CD4-positive, alpha-beta T cell treated with Interleukin-17A for 4 hours (primary cell): ENCODE data around the gene OAS1.
"Not testable (repeated sequence)": the region's sequence is repeated elsewhere in the genome, so short reads cannot be mapped to it uniquely, and the experiment has no call there.

Experiments used
- DNase-seq: peaks from one replicate; pipeline ENCODE4 v3.0.0-alpha.2; 2020; ENCODE audit warnings: mixed read lengths

OAS1 gene

DNA sequence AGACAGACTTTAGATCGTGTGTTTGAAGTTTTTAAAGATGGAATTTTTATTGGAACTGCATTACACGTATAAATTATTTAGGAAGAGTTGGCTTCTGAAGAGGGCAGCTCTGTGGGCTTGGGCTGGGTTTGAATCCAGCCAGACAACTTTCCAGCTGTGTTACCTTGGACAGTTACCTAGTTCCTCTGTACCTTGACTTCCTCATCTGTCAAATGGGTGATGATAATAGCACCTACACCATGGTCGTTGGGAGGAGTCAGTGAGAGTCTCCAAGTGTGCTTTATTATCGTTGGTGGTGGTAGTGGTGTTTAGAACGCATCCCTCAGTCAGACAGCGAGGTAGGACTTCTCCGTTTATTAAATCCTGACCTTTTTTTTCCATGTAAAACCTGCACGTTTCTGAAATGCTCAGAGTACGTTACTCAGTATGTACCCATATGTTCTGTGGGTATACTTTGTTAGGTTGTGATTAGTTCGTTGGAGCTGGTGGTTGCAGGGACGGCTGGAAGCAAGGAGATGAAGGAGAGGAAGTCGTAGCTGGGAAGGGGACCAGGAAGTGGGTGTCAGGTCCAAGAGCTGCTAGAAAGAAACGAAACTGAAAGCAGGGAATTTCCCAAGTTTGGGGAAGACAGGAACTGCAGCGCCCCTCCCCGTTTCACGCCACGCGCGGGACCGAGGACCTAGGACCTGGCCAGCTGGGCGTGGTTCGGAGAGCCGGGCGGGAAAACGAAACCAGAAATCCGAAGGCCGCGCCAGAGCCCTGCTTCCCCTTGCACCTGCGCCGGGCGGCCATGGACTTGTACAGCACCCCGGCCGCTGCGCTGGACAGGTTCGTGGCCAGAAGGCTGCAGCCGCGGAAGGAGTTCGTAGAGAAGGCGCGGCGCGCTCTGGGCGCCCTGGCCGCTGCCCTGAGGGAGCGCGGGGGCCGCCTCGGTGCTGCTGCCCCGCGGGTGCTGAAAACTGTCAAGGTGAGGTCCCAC lies 31.3 kb downstream of the OAS1 start, which contains the start of gene OAS3:
TSS of gene OAS3 (plus strand) at position 734 of the 979 bp plus-strand sequence. CDS start at position 791, 57 bp downstream.
- peak; percentile 73 for DNase-seq

DNA sequence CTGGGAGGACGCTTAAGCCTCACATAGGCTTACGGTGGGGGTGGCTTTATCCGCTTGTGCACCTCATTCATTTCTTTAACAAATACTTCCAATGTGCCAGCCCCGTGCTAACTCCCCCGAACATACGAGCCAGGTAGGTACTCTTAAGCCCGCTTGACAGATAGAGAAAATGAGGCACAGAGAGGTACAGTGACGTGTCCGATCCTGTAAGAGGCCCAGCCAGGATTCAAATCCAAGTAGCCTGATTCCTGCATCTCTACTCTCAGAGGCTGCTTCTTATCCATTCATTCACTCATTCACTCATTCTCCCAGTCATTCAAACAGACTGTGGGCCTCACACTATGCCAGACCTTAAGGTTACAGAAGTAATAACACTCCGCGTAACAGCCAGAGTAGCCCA lies 32.0 kb downstream of the OAS1 start:
- DNase-seq: no peak

DNA sequence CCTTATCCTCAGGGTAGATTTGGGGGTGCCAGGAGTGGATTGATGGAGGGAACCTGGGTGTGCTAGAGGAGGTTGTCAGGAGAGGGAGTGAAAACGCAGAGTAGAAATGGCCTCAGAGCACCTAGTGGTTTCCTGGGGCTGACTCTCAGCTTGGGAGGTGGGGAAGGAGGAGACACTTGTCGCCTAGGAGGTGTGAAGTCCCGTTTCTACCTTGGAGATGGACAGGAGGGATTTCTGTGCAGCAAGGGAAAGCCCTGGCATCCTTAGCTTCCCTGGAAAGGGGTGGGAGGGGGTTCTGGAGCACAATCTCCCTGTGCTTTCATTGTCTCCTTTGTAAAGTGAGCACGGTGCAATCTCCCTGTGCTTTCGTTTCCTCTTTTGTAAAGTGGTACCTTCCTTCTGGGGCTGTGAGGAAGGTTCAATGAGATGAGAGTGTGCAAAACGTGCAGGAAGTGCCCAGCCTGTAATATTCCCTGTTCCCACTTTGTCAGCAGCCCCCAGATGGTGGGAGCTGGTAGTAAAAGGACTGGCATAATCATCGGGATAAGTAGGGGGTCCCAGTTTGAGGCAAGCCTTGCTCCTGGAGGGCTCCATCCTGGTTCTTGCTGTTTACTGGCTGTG lies 33.1 kb downstream of the OAS1 start:
- DNase-seq: peak; percentile 37

DNA sequence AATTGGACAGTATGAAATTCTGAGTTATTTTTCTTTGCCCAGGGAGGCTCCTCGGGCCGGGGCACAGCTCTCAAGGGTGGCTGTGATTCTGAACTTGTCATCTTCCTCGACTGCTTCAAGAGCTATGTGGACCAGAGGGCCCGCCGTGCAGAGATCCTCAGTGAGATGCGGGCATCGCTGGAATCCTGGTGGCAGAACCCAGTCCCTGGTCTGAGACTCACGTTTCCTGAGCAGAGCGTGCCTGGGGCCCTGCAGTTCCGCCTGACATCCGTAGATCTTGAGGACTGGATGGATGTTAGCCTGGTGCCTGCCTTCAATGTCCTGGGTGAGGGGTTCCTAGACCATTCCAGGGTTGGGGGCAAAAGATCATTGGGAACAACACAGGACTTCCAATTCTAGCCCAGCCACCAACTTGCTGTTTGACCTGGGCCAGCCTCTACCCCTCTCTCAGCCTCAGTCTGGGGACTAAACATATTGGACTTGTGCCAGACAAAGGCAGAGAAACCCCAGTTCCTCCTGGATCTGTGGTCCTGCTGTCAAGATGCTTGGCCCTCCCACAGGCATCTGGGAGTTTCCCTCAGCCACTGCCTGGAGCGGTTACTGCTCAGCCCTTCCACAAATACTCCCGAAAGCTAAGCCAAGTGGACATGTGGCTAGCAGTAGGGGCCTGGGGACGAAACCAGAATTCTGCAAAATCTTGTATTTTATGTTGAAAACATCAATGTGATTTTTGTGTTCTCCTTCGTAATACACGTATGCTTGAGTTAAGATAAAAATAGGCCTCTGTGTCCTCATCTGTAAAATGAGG lies 35.0 kb downstream of the OAS1 start:
- DNase-seq: no peak

DNA sequence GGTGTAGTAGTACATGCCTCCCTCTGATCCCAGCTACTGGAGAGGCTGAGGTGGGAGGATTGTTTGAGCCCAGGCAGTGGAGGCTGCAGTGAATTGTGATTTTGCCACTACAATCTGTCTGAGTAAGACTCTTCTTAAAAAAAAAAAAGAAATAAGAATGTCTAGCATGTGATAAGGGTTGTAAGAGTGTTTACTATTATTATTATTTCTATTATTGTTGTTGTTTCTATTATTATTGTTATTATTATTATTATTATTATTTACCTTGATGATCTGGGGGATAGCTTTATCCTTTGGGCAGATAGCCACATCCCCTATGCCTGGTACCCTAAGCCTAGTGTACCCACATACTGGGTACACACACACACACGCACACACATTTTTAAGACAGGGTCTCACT lies 35.8 kb downstream of the OAS1 start:
- no peak for DNase-seq

DNA sequence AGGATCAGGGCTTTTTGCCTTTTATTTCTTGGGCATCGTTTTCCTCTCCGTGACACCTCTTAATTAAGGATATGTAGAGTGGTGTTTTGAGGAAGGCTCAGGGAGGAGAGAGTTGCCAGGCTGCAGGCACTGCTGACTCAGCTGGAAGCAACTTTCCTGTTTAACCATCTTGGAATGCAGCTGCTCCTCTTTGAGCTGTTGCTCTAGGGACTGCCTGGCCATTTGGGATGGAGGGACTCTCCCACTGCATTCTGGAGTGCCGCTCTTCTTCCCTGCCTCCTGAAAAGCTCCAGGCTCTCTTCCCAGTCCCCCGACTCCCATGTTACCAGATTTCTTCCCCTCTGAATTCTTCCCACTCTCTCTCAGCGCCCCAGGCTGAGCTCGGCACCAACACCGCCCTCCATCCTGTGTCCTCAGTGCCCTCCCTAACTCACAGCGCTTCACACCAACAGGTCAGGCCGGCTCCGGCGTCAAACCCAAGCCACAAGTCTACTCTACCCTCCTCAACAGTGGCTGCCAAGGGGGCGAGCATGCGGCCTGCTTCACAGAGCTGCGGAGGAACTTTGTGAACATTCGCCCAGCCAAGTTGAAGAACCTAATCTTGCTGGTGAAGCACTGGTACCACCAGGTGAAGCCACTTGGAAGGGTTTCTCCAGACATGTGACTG lies 37.4 kb downstream of the OAS1 start:
- no peak for DNase-seq

DNA sequence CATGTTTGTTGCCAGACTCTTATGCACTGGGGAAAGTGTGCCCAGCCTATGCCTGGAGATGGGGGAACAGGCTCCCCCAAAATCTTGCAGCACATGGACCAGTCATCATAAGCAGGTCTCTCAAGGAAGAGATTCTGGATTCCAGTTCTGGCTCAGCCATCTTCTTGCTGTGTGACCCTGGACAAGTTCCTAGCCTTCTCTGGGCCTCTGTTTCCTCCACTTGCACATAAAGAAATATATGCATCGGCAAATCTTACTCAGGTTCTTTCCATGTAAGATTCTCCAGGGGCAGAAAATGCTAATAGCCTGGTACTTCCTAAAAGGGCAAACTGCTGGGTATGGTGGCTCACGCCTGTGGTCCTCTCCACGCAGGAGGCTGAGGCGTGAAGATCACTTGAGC lies 38.8 kb downstream of the OAS1 start:
- no peak for DNase-seq

DNA sequence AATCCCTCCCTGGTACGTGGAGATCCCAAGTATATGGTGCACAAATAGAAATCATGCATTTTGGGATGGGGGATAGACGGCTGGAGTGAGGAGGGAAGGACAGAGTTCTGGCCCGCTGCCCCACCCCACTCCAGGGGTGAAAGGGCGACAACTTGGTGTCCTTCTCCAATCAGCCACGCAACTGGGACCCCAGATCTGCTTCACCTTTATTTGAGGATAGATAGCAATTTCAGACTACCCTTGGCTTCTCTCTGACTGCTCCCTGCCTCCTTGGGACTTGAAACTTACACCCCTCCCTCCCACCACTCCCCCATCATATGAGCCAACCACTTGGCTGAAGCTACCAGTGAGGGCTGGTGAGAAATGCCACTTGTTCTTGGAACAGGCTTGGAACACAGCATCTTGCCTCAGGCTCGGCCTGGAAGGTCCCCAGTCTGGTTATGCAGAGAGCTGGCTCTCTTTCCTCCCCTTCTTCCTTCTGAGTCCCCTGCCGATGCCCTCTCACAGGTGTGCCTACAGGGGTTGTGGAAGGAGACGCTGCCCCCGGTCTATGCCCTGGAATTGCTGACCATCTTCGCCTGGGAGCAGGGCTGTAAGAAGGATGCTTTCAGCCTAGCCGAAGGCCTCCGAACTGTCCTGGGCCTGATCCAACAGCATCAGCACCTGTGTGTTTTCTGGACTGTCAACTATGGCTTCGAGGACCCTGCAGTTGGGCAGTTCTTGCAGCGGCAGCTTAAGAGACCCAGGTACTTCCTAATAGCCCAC lies 39.7 kb downstream of the OAS1 start:
- DNase-seq: no peak

DNA sequence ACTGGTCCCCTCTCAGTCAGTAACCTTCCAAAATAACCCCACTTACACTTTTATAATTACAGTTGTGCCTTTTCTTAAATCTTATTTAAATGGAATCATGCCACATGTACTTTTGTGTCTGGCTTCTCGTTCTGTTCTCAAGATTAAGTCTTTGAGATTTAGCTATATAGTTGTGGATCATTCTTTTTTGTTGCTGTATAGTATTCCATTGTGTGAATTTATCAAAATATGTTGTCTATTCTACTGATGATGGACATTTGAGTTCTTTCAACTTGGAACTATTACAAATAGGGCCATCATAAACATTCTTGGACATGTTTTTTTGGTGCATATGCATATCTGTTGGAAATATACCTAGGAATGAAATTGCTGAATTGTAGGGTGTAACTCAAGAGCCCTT lies 40.6 kb downstream of the OAS1 start:
- DNase-seq: no peak

DNA sequence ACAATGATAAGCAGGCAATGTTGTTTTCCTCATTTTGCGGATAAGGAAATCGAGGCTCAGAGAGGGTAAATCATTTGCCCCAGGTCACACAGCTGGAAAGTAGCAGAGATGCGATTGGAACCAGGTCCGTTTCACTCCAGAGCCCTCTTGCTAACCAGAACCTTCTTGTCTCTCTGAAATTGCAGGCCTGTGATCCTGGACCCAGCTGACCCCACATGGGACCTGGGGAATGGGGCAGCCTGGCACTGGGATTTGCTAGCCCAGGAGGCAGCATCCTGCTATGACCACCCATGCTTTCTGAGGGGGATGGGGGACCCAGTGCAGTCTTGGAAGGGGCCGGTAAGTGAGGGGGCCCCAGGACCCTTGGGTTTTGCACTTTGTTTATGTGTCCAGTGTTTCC lies 41.0 kb downstream of the OAS1 start:
- no peak for DNase-seq

DNA sequence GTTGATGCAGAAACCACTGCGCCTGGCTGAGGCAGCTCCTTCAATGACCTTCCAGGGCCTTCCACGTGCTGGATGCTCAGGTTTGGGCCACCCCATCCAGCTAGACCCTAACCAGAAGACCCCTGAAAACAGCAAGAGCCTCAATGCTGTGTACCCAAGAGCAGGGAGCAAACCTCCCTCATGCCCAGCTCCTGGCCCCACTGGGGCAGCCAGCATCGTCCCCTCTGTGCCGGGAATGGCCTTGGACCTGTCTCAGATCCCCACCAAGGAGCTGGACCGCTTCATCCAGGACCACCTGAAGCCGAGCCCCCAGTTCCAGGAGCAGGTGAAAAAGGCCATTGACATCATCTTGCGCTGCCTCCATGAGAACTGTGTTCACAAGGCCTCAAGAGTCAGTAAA lies 42.0 kb downstream of the OAS1 start:
- DNase-seq: no peak

DNA sequence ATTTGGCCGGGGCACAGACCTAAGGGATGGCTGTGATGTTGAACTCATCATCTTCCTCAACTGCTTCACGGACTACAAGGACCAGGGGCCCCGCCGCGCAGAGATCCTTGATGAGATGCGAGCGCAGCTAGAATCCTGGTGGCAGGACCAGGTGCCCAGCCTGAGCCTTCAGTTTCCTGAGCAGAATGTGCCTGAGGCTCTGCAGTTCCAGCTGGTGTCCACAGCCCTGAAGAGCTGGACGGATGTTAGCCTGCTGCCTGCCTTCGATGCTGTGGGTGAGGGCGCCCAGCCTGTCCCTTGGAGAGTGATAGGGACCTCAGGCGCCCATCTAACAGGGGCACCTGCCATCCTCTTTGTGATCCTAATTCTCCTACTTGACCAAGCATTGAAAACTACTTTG lies 43.9 kb downstream of the OAS1 start:
- DNase-seq: no peak

DNA sequence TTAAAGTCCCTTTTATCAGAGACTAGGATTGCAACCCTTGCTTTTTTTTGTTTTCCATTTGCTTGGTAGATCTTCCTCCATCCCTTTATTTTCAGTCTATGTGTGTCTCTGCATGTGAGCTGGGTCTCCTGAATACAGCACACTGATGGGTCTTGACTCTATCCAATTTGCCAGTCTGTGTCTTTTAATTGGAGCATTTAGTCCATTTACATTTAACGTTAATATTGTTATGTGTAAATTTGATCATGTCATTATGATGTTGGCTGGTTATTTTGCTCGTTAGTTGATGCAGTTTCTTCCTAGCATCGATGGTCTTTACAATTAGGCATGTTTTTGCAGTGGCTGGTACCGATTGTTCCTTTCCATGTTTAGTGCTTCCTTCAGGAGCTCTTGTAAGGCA lies 50.4 kb downstream of the OAS1 start:
- DNase-seq: not testable (repeated sequence)

DNA sequence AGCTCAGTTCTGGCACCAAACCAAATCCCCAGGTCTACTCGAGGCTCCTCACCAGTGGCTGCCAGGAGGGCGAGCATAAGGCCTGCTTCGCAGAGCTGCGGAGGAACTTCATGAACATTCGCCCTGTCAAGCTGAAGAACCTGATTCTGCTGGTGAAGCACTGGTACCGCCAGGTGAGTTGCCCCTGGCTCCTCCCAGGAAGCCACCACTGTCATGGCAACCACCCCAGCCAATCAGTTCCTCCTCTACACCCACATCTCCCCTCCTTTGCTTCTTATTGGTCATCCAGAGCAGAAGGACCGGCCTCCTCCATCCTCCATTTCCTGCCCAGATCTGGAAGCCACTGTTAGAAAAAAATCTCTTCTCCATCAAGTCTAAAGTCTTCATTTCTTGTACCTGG lies 54.3 kb downstream of the OAS1 start:
- DNase-seq: no peak

DNA sequence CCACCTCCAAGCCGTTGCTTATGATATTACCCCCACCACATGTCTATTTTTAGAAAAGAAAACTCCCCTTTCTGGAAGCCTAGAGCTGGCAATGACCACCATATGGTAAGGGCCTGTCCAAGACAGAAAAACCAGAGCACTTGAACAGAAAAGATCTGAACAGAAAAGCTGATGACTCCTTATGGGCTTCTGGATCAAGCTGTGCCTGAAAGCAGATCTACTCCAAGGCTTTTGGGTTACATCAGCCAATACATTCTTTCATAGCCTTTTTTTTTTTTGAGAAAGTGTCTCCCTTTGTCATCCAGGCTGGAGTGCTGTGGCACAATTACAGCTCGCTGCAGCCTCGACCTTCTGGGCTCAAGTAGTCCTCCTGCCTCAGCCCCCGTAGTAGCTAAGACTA lies 54.8 kb downstream of the OAS1 start:
- DNase-seq: no peak

DNA sequence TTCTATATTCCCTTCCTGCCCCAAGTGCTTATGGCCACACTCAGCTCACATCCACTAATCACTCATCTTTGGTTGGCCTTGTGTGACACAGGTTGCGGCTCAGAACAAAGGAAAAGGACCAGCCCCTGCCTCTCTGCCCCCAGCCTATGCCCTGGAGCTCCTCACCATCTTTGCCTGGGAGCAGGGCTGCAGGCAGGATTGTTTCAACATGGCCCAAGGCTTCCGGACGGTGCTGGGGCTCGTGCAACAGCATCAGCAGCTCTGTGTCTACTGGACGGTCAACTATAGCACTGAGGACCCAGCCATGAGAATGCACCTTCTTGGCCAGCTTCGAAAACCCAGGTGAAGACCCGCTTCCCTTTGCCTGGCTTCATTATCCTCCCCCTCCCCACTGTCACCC lies 55.8 kb downstream of the OAS1 start:
- no peak for DNase-seq

DNA sequence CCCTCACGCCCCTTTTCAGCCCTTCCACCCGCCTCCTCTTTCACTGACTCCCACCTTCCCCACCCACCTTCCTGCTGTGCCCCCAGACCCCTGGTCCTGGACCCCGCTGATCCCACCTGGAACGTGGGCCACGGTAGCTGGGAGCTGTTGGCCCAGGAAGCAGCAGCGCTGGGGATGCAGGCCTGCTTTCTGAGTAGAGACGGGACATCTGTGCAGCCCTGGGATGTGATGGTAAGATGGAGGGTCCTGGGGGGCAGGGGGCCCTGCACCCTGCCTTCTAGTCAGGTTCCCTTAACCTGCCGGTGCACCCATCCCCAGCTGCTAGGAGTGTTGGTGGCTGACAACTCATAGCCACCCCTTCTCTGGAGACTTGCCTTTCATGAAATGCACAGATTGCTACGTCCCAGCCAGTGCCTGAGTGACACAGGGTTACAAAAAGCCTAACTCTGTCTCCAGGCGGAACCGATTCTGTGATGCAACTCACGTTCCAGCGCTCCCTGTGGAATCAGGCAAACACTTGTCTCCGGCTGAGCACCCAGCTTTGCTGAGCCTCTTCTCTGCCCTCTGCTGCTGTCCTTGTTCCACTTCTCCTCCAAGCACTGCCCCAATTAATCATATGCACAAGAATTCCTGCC lies 56.6 kb downstream of the OAS1 start:
- DNase-seq: no peak

DNA sequence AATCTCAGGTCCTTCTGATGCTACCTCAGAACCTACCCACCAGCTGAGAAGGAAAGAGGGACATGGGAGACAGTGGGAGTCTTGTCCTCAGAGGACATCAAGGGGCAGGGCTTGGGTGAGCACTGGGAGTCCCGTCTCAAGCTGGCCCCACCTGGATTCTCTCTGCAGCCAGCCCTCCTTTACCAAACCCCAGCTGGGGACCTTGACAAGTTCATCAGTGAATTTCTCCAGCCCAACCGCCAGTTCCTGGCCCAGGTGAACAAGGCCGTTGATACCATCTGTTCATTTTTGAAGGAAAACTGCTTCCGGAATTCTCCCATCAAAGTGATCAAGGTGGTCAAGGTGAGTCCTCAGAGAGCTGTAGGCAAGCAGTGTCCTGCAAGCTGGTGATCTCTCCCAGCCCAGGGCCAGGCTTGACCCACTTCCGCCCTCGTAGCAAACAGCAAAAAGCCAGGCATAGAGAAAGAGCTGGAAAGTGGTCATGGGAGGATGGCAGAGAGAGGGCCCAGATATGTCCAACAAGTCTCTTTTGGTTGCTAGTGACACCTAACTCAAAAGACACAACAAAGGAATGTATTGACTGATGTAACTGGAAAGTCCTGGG lies 57.4 kb downstream of the OAS1 start:
- no peak for DNase-seq

DNA sequence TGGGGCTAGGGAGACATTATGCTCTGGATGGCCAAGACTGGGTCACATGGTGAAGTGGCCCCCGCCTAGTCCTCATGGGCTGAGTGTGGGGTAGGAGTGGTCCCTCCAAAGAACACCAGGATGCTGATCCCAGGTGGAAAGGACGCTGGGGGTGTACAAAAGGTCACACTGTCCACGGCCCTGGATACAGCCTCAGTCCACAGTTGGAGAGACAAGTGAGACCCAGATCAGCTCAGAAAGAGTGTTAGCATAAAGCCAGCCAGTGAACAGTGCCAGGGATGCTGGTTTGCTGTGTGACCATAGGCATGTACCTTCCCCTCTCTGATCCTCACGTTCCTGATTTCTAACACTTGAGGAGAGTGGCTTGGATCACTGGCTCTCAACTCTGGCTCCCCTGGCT lies 58.2 kb downstream of the OAS1 start:
- DNase-seq: no peak

DNA sequence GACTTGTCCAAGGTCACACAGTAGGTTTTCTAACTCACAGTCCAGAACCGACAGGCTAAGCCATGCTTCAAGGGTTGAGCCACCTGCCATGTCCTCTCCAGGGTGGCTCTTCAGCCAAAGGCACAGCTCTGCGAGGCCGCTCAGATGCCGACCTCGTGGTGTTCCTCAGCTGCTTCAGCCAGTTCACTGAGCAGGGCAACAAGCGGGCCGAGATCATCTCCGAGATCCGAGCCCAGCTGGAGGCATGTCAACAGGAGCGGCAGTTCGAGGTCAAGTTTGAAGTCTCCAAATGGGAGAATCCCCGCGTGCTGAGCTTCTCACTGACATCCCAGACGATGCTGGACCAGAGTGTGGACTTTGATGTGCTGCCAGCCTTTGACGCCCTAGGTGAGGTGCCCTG lies 58.9 kb downstream of the OAS1 start:
- no peak for DNase-seq

DNA sequence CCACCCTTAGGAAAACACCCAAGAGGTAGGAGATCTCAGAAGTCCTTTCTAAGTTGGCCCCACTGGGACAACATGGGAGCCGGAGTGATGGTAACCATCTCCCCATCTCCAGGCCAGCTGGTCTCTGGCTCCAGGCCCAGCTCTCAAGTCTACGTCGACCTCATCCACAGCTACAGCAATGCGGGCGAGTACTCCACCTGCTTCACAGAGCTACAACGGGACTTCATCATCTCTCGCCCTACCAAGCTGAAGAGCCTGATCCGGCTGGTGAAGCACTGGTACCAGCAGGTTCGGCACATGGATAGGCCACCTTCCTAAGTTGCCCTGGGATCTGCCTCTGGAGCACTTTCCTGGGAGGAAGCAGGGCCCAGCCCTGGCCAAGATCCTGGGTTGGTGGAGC lies 60.5 kb downstream of the OAS1 start:
- DNase-seq: no peak
